ENCODE measurements around the gene ASS1. TPM values are rescaled to one million over a fixed set of nuclear protein-coding genes. Genes with fewer than 3 reads are reported as not detected.
A peak's percentile ranks its signal among the peaks of the same experiment; 100 is the strongest.

ASS1 gene
- total and polyA plus RNA-seq, 12 donors: 27.4 to 147 (median 53.3) TPM

GRCh38 chr9:130543368-130543767, 98.6 kb downstream of the ASS1 start:
- 70 to 80% methylated on average over 8 of the region's 8 CpGs for WGBS, 2 donors

GRCh38 chr9:130543859-130544258, 99.1 kb downstream of the ASS1 start:
- no peak for TF ChIP-seq CTCF (IDR thresholded peaks at IDR 0.05)
- intact Hi-C loops (cut with DNase I): no loop called here
- Histone ChIP-seq H3K27me3 (peaks cover 0 to 43% (median 27%) of the 10 kb centered on the region in 7 donors), H3K36me3 (no peaks in the 10 kb centered on the region), H3K27ac (no peak overlapping the region), H3K4me3 (no peak overlapping the region), H3K9me3 (no peaks in the 10 kb centered on the region), H3K4me1 (no peaks in the 10 kb centered on the region)
- DNase-seq (no peak), ATAC-seq (no peak)
- 73 to 81% methylated on average over 6 of the region's 6 CpGs for WGBS, 2 donors

More at GRCh38 chr9:130543368-130543767, 98.6 kb downstream of the ASS1 start:
- no peak for DNase-seq
- intact Hi-C loops (cut with DNase I): no loop called here
- Histone ChIP-seq H3K4me3 (no peak overlapping the region), H3K27ac (no peak overlapping the region), H3K4me1 (no peaks in the 10 kb centered on the region), H3K36me3 (no peaks in the 10 kb centered on the region), H3K27me3 (peaks cover 0 to 48% (median 32%) of the 10 kb centered on the region in 7 donors), H3K9me3 (no peaks in the 10 kb centered on the region)
- TF ChIP-seq CTCF (IDR thresholded peaks at IDR 0.05): no peak
- ATAC-seq: peak in 1 of 8 donors; percentile 25

GRCh38 chr9:130544364-130544763, 99.6 kb downstream of the ASS1 start:
- no peaks in the 10 kb centered on the region for H3K4me1 ChIP-seq
- intact Hi-C loops (cut with DNase I): no loop called here
- H3K36me3 ChIP-seq: no peaks in the 10 kb centered on the region
- TF ChIP-seq CTCF (IDR thresholded peaks at IDR 0.05): no peak
- no peak overlapping the region for H3K27ac ChIP-seq
- DNase-seq (no peak), ATAC-seq (no peak)
- no peak overlapping the region for H3K4me3 ChIP-seq
- H3K9me3 ChIP-seq: peaks cover 0 to 5% (median 0%) of the 10 kb centered on the region in 11 donors
- WGBS, 2 donors: 56 to 70% methylated on average over 9 of the region's 9 CpGs
- H3K27me3 ChIP-seq: peaks cover 0 to 38% (median 22%) of the 10 kb centered on the region in 7 donors

GRCh38 chr9:130548103-130548502, 103.3 kb downstream of the ASS1 start:
- peaks cover 0 to 4% (median 0%) of the 10 kb centered on the region in 7 donors for H3K27me3 ChIP-seq
- no peaks in the 10 kb centered on the region for H3K36me3 ChIP-seq
- H3K4me3 ChIP-seq: no peak overlapping the region
- WGBS, 2 donors: 82 to 90% methylated on average over 6 of the region's 6 CpGs
- intact Hi-C loops (cut with DNase I): no loop called here
- H3K4me1 ChIP-seq: no peaks in the 10 kb centered on the region
- ATAC-seq (no peak), DNase-seq (no peak)
- peaks cover 0 to 8% (median 0%) of the 10 kb centered on the region in 11 donors for H3K9me3 ChIP-seq
- no peak for TF ChIP-seq CTCF (IDR thresholded peaks at IDR 0.05)
- H3K27ac ChIP-seq: no peak overlapping the region
